BJ (cell line): Measurements from ENCODE around the gene VWA2. TPM values are rescaled to one million over a fixed set of nuclear protein-coding genes. Genes with fewer than 3 reads are reported as not detected.

Source experiments
- CTCF ChIA-PET: fragments of 350-600 bp; formaldehyde crosslinking; extraction: SDS; loops from one replicate; lab custom pipeline; 2021; ENCODE audit warnings: antibody characterized with exemption, inconsistent platforms; lab: Yijun Ruan, JAX
- POLR2A ChIA-PET: fragments of 300-600 bp; sonication (Branson Sonifier 250); formaldehyde crosslinking; extraction: SDS; loops from one replicate; lab custom pipeline; 2021; ENCODE audit warnings: antibody characterized with exemption; lab: Charles Lee
- DNase-seq: peaks from one replicate; pipeline ENCODE4 v3.0.0-alpha.2; 2011; ENCODE audit warnings: low read depth
- H3K27me3 ChIP-seq: 2 replicates; pipeline ENCODE4 v1.6.0; 2011; ENCODE audit warnings: low read length; ENCODE audit not compliant: control insufficient read depth, insufficient read depth
- H3K36me3 ChIP-seq: 2 replicates; pipeline ENCODE4 v1.5.1; 2011; ENCODE audit warnings: low read length; ENCODE audit not compliant: control insufficient read depth, insufficient read depth
- H3K4me3 ChIP-seq: 2 replicates; pipeline ENCODE4 v1.5.1; 2011; ENCODE audit warnings: low read depth, mild to moderate bottlenecking, control low read depth, low read length
- CTCF ChIP-seq: IDR thresholded peaks from 2 replicates; pipeline ENCODE4 v1.5.1; 2011; ENCODE audit warnings: low read depth, mild to moderate bottlenecking, control low read depth, inconsistent platforms, low read length, moderate library complexity; ENCODE audit not compliant: insufficient read depth
- polyA plus RNA-seq: library from polyadenylated mRNA; depleted of rRNA; stranded (reverse); fragments of >200 nt; gene quantifications from 2 replicates; pipeline ENCODE4 v1.2.3, GENCODE V29; 2011

VWA2 gene
- polyA plus RNA-seq, 1 experiment = 0.07 TPM

- POLR2A ChIA-PET = interaction anchor here (0.6 kb wide), 1 partner anchor 20 kb away, joined by 6 read pairs; no protein-coding TSS in a partner anchor
- CTCF ChIA-PET = interaction anchor here (0.7 to 3.8 kb wide), 3 partner anchors 18 to 494 kb away, joined by 3 to 14 read pairs (median 3); no protein-coding TSS in a partner anchor
- DNase-seq = no peak
- Histone ChIP-seq H3K27me3 (no peaks in the 10 kb centered on the region), H3K36me3 (no peaks in the 10 kb centered on the region), H3K4me3 (no peak overlapping the region)
- TF ChIP-seq CTCF = no peak
These were observed 87.7 kb downstream of the VWA2 start for GRCh38 chr10:114326795-114327194.

GRCh38 chr10:114327537-114328440, 88.7 kb downstream of the VWA2 start:
- DNase-seq = no peak
- H3K36me3 ChIP-seq = no peaks in the 10 kb centered on the region
- POLR2A ChIA-PET = no interaction called here
- TF ChIP-seq CTCF = no peak
- H3K27me3 ChIP-seq = no peaks in the 10 kb centered on the region; the same call in 1 of the 2 replicates
- H3K4me3 ChIP-seq = no peak overlapping the region
- CTCF ChIA-PET = interaction anchor here (1.0 to 3.8 kb wide), 2 partner anchors 17 to 24 kb away, joined by 3 to 14 read pairs; no protein-coding TSS in a partner anchor

GRCh38 chr10:114328441-114328812, 89.4 kb downstream of the VWA2 start:
- Histone ChIP-seq H3K27me3 (no peaks in the 10 kb centered on the region; the same call in 1 of the 2 replicates), H3K36me3 (no peaks in the 10 kb centered on the region), H3K4me3 (no peak overlapping the region)
- CTCF ChIA-PET = interaction anchor here (3.8 kb wide), 1 partner anchor 25 kb away, joined by 14 read pairs; no protein-coding TSS in a partner anchor
- TF ChIP-seq CTCF = no peak
- POLR2A ChIA-PET = no interaction called here
- no peak for DNase-seq

GRCh38 chr10:114328874-114329273, 89.8 kb downstream of the VWA2 start:
- TF ChIP-seq CTCF = no peak
- ChIA-PET CTCF (interaction anchor here (3.8 kb wide), 1 partner anchor 25 kb away, joined by 14 read pairs; no protein-coding TSS in a partner anchor), POLR2A (no interaction called here)
- Histone ChIP-seq H3K27me3 (no peaks in the 10 kb centered on the region; the same call in 1 of the 2 replicates), H3K36me3 (no peaks in the 10 kb centered on the region), H3K4me3 (no peak overlapping the region)
- DNase-seq = no peak

GRCh38 chr10:114329634-114330365, 90.7 kb downstream of the VWA2 start:
- DNase-seq = no peak
- ChIA-PET POLR2A (no interaction called here), CTCF (no interaction called here)
- TF ChIP-seq CTCF = no peak
- Histone ChIP-seq H3K4me3 (no peak overlapping the region), H3K36me3 (no peaks in the 10 kb centered on the region), H3K27me3 (no peaks in the 10 kb centered on the region; the same call in 1 of the 2 replicates)
